Esophagus squamous epithelium (tissue), 4 donors: Measurements from ENCODE around the gene DDA1.

ENCODE experiments used
- POLR2A ChIP-seq, 4 donors: fragments of 450-650 bp; IDR thresholded peaks; one replicate each; pipeline ENCODE4 v1.6.1; 2017; ENCODE audit warnings: antibody characterized with exemption in 4 of 4, mild to moderate bottlenecking in 4 of 4, moderate library complexity in 3 of 4
- TF ChIP-seq, protein P1 (sequence below), 6 experiments: fragments of 450-650 bp in 4 of 6; fragments of 200-600 bp in 2 of 6; sonication (generic) in 2 of 6; IDR thresholded peaks; one replicate each; pipeline ENCODE4 v1.5.1; 2016 to 2019; ENCODE audit warnings: antibody characterized with exemption in 6 of 6, mild to moderate bottlenecking in 4 of 6, moderate library complexity in 4 of 6

- TF ChIP-seq POLR2A (IDR thresholded peaks at IDR 0.05) = no peak
- TF ChIP-seq, protein P1, sequence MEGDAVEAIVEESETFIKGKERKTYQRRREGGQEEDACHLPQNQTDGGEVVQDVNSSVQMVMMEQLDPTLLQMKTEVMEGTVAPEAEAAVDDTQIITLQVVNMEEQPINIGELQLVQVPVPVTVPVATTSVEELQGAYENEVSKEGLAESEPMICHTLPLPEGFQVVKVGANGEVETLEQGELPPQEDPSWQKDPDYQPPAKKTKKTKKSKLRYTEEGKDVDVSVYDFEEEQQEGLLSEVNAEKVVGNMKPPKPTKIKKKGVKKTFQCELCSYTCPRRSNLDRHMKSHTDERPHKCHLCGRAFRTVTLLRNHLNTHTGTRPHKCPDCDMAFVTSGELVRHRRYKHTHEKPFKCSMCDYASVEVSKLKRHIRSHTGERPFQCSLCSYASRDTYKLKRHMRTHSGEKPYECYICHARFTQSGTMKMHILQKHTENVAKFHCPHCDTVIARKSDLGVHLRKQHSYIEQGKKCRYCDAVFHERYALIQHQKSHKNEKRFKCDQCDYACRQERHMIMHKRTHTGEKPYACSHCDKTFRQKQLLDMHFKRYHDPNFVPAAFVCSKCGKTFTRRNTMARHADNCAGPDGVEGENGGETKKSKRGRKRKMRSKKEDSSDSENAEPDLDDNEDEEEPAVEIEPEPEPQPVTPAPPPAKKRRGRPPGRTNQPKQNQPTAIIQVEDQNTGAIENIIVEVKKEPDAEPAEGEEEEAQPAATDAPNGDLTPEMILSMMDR (IDR thresholded peaks at IDR 0.05) = no peak
These were observed 32.5 kb downstream of the DDA1 start for GRCh38 chr19:17341845-17342244.
